Measurements from ENCODE around the gene WNK4.

DNA sequence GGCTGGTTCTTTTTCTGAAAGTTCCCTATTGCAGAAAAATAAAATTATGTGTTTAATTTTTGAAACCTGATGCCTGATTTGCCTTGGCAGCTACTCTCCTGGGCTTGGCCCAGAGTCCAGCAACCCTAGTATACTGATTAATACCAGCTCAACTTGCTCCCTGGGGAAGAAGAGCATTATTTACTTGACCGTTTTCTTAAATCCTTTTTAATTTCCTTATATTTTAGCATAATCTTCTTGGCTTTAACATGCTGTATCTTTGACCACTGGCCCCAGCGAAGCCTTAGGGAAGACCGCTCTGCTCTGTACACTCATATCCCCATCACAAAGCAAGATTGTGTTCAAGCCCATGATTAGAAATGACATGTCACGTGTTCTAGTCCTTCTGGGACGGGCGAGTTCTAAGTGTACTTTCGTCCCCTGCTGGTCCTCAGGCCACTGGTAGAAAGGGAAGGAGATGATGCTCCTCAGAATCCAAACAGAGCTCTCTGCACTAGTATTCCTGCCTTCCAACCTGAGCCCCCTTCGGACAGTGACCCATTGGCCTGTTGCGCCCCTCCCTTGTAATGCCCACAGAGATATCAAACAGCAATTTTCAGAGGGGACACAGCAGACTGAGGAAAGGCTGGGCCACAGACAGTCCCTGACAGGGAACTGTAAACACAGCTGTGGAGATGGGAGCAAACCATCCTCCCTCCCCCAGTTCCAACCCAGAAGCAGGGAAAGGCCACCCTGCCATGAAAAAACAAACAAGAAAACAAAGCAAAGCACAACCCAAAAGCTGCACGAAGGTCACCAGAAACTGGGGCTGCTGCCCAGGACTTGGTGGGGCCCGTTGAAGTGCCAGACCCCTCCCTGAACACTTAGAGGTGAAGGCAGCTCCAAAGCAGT is 31.3 kb upstream of the WNK4 start:
- no peak for TF ChIP-seq CTCF (IDR thresholded peaks at IDR 0.05; ENCODE audit: poor library complexity, severe bottlenecking)
- no peak for TF ChIP-seq REST (IDR thresholded peaks at IDR 0.05; ENCODE audit: borderline replicate concordance)
- TF ChIP-seq POLR2AphosphoS5 (IDR thresholded peaks at IDR 0.05), result no peak
- TF ChIP-seq RAD21 (conservative IDR thresholded peaks at IDR 0.05), result no peak
- TF ChIP-seq EP300 (conservative IDR thresholded peaks at IDR 0.05; ENCODE audit: poor library complexity, severe bottlenecking), result no peak
- no peak for TF ChIP-seq EZH2 (IDR thresholded peaks at IDR 0.05; ENCODE audit: borderline replicate concordance, insufficient read depth, low read length, poor library complexity, severe bottlenecking)
- no peak for TF ChIP-seq SMC3 (conservative IDR thresholded peaks at IDR 0.05; ENCODE audit: poor library complexity)
